Right ventricle myocardium inferior (tissue), 1 donor: ENCODE data around the gene RGMB. TPM values are rescaled to one million over a fixed set of nuclear protein-coding genes. Genes with fewer than 3 reads are reported as not detected.

Experiments
- ATAC-seq: fragments of 200-7000 bp; cut with Tn5 transposase; one replicate; pipeline ENCODE4 v1.9.1; 2020; ENCODE audit warnings: mild to moderate bottlenecking, moderate library complexity
- DNase-seq: peaks from one replicate; pipeline ENCODE4 v3.0.0; 2021; ENCODE audit errors: missing footprints
- intact Hi-C: fragments of 100-400 bp; cut with DNase I; formaldehyde crosslinking; loops from one replicate; pipeline ENCODE4 v1.11.0; 2022
- total RNA-seq: library from RNA; stranded (reverse); fragmentation: NEBNext Ultra II Directional; extraction: Animal tissue kit (Norgen Biotek cat#: 25700); gene quantifications from one replicate; pipeline ENCODE4 v1.2.1, GENCODE V29; 2021
- donor health status: DM: no; HTN: yes; CAD: no; lungs with severe emphysema.

The RGMB gene
- total RNA-seq, 1 donor from 2014 or later, result 15.4 TPM

GRCh38 chr5:98779264-98779877 lies 5.9 kb downstream of the RGMB start:
- ATAC-seq (peak; percentile 53), DNase-seq (no peak)
- intact Hi-C loops, result loop anchor here (10.0 kb wide), 1 partner anchor 255 kb away; no protein-coding TSS in a partner anchor

DNA sequence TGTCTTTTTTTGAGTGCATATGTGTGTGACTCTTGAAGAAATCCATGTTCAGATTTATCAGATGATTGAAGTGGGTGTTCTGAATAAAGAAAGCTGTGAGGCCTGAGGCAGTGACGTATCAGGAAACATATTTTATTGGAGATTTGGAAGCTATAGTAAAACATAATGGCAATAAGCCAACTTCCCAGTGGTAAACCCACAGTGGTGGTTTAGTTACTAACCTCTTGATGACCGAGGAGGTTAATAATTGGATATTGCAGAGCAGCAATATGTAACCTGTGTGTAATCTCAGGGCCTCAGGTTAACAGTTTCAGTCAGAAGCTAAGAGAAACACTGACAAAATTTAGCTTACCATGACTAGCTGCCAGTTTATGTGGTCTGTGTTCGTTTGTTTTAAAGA lies 6.9 kb downstream of the RGMB start:
- intact Hi-C loops, result no loop called here
- DNase-seq (no peak), ATAC-seq (no peak)

GRCh38 chr5:98781520-98781919 lies 8.1 kb downstream of the RGMB start:
- no peak for ATAC-seq
- no peak for DNase-seq
- intact Hi-C loops, result no loop called here

DNA sequence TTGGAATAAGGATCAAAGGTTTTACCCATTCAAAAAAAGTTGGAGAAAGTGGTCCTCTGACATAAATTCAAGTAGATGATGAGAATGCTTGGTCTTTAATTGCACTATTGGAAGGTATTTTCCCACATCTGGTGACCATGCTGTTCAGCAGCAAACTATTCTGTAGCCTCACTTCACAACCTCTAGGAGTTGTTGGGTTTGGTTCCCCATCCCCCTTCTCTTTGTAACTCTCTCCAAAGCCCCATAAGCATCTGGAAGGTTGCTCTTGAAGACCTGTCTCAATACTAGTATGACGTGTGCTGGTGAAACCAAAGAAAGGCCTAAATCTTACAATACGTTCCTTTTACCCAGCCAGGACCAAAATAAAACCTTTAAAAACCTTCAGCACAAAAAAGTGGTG lies 8.5 kb downstream of the RGMB start:
- DNase-seq, result no peak
- intact Hi-C loops, result no loop called here
- no peak for ATAC-seq

DNA sequence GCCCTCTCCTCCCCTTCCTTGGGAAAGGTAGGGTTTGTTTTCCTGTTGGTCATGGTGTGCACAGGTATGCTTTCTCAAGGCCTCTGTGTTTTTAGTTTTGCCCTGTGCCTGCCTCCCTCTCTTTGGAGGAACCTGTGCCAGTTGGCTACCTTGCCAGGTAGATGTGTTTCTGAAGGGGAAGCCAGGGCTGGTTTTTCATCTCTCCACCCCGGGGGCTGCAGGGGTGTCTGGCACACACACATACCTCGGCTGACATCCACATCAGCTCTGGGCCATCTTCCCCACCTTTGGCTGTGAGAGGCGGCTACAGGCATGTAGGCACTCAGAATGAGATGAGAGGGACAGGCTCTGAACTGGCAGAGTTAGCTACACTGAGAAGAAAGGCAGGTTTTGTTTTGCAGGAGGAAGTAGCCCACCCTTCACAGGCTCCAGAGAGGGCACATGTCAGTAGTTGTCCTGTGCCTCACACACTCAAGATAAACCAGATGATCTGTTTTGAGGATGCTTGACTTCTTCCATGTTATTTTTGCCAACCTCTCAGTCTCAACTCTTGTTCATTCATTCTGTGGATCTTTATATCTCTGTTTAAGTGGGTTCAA lies 9.7 kb downstream of the RGMB start:
- no peak for ATAC-seq
- intact Hi-C loops, result no loop called here
- DNase-seq, result no peak

DNA sequence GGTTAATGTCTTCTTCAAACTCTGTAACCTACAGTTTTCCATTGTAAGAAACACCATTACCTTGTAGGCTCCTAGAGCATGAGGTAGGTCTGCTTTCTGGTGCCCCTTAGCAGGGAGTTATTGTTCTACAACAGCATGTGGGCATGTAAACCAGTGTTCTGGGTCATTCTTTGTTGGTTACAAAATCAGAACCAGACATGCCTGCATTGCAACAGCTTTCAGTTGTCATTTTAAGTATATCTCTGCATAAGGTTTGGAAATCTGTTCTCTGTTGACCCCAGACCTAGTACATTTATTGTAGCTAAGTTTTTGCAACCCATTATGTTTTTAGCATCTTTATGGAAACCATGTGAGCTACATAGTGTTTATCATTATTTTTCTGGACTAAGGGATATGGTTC lies 10.9 kb downstream of the RGMB start:
- no peak for DNase-seq
- ATAC-seq, result no peak
- intact Hi-C loops, result no loop called here

GRCh38 chr5:98785244-98785643 lies 11.8 kb downstream of the RGMB start:
- intact Hi-C loops, result no loop called here
- DNase-seq (no peak), ATAC-seq (no peak)

DNA sequence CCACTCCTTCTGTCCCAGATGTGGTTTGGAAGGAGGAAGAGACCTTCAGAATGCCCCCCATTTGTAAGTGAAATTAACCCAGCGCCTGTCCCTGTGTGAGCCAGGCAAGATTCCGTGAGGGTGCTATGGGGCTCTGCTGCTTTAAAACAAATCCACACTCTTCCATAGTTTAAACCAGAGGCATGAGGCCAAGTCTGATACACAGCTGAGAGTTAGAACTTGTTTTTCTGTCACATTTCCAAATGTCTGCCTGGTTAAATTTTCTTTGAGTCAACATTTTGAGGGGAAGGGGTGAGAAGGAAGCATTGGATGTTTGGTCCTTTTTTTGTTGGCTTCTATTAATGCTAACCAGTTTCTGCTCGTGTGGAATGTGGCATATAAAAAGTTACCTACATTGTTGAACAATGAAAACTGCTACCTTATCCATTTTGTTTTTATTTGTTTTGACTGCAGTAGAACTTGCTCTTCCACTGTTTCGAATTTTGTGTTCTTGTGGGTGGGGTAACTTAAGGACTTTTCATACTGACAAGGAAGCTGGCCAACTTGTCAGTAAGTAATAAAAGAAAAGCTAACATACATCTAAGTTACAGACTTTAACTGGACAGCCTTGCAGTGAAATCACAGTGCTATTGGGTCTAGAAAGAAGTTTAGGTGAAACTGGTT lies 12.9 kb downstream of the RGMB start:
- intact Hi-C loops, result no loop called here
- no peak for DNase-seq
- peak; percentile 21 for ATAC-seq

- intact Hi-C loops, result no loop called here
- no peak for DNase-seq
- peak; percentile 75 for ATAC-seq
These were observed 13.8 kb downstream of the RGMB start for GRCh38 chr5:98787131-98787719.

- ATAC-seq, result no peak
- intact Hi-C loops, result no loop called here
- no peak for DNase-seq
These were observed 15.6 kb downstream of the RGMB start for GRCh38 chr5:98789029-98789428.

DNA sequence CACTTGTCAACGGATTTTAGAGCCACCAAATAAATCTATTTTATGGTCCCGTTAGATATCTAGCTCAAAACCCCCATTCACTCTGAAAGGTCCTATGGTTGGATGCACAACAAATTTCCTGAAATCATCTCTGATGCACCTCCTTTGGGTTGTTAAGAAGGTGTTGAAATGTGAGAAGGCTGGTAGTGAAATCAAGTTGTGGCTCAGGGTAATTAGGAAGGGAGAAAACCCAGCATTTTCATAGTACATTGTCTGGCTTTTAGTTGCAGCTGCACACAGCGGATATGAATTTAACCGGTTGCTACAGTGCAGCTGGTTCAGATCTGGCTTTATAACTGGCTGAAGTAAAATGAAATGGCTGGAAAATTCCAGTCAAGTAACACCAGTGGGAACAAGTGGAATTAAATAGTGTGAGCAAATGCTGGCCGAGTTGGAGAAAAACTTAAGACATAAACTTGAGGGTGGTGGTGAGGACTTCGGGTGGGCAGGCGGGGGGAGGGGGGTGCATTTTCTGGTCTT lies 17.6 kb downstream of the RGMB start:
- DNase-seq (no peak), ATAC-seq (peak; percentile 37)
- intact Hi-C loops, result no loop called here

GRCh38 chr5:98791898-98792580 lies 18.6 kb downstream of the RGMB start:
- intact Hi-C loops, result no loop called here
- DNase-seq, result no peak
- ATAC-seq, result no peak

- no peak for ATAC-seq
- intact Hi-C loops, result no loop called here
- peak; percentile 59 for DNase-seq
These were observed 19.8 kb downstream of the RGMB start for GRCh38 chr5:98793223-98793622.

DNA sequence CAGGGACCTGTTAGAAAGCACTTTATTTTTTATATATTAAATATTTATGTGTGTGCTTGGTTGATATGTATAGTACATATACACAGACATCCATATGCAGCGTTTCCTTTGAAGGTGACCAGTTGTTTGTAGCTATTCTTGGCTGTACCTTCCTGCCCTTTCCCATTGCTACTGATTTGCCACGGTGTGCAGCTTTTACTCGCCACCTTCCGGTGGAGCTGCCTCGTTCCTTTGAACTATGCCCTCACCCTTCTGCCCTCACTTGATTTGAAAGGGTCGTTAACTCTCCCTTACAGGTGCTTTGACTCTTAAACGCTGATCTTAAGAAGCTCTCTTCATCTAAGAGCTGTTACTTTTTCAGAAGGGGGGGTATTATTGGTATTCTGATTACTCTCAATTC lies 20.5 kb downstream of the RGMB start:
- intact Hi-C loops, result no loop called here
- DNase-seq (no peak), ATAC-seq (no peak)

GRCh38 chr5:98794414-98795080 lies 21.1 kb downstream of the RGMB start:
- ATAC-seq, result no peak
- intact Hi-C loops, result no loop called here

GRCh38 chr5:98795243-98795642 lies 21.8 kb downstream of the RGMB start:
- intact Hi-C loops, result no loop called here
- ATAC-seq (no peak), DNase-seq (no peak)

More at GRCh38 chr5:98794414-98795080, 21.1 kb downstream of the RGMB start:
- DNase-seq, result no peak

DNA sequence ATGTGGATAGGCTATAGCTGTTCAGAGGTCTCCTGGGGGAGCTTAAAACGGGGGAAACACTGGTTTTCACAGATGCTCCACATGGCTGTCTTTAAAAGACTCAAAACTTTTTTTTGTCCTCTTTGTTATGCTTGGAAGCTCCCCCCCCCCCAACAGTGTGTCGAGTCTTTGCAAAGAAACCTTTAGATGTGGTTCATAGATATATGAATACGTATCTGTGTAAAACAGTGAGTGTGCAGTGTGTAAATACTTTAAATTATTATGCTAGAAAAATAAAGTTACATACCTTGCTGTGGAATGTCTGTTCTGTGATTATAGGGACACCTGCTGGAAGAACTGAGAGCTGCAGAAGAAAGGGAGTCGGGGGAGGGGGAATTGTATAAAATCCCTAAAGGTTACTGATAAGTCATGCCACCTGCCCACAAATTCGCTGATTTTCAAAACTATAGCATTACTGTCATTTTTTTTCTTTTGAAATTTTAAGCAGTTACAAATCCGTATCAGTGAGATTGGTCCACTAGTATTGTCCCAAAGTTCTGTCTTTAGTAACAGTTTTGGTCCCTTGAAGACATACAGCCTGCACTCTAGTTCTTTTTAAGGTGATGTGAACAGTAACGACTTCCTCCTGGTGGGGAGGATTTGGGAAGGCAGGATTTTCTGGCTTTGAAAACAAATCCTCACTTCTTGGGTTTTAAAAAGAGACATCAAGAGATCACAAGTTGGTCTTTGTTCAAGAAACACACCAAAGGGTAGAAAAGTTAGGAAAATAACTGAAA lies 22.9 kb downstream of the RGMB start:
- intact Hi-C loops, result no loop called here
- ATAC-seq, result peak; percentile 37
- DNase-seq, result no peak

GRCh38 chr5:98798371-98798770 lies 24.9 kb downstream of the RGMB start:
- DNase-seq (no peak), ATAC-seq (no peak)
- intact Hi-C loops, result no loop called here
